H1 (cell line): ENCODE results near the gene MAP4K4. TPM values are rescaled to one million over a fixed set of nuclear protein-coding genes. Genes with fewer than 3 reads are reported as not detected.
"Not testable (repeated sequence)": the region's sequence is repeated elsewhere in the genome, so short reads cannot be mapped to it uniquely, and the experiment has no call there.

ENCODE experiments used
- CTCF ChIA-PET: fragments of 300-600 bp; sonication (Branson Sonifier 250); formaldehyde crosslinking; loops from one replicate; lab custom pipeline; 2021; ENCODE audit not compliant: partially characterized antibody; lab: Charles Lee
- POLR2A ChIA-PET: fragments of 300-600 bp; sonication (Branson Sonifier 250); formaldehyde crosslinking; loops from one replicate; lab custom pipeline; 2021; ENCODE audit warnings: inconsistent platforms; ENCODE audit not compliant: partially characterized antibody; lab: Charles Lee
- DNase-seq, 2 experiments: peaks; one replicate each; pipeline versions ENCODE4 v3.0.0 to v3.0.0-alpha.2; 2010 to 2022; ENCODE audit warnings: low spot score in 2 of 2, low read depth in 1 of 2, mixed read lengths in 1 of 2
- FAIRE-seq: peaks from 2 replicates; lab custom pipeline; 2011; peaks lifted over from hg19 to GRCh38; lab: Jason Lieb, UNC
- H2AFZ ChIP-seq: 2 replicates; pipeline ENCODE4 v1.8.1; 2012; ENCODE audit warnings: low read length, inconsistent platforms
- H2AK5ac ChIP-seq: 2 replicates; pipeline ENCODE4 v1.6.1; 2013; ENCODE audit warnings: low read depth, low read length
- H2BK120ac ChIP-seq: replicated peaks from 2 replicates; pipeline ENCODE3; 2013; ENCODE audit warnings: low read depth, low read length, inconsistent platforms
- H2BK12ac ChIP-seq: 2 replicates; pipeline ENCODE4 v1.6.1; 2013; ENCODE audit warnings: low read depth, low read length
- H2BK15ac ChIP-seq: 2 replicates; pipeline ENCODE4 v1.6.1; 2013; ENCODE audit warnings: low read length
- H2BK20ac ChIP-seq: 2 replicates; pipeline ENCODE4 v1.6.1; 2013; ENCODE audit warnings: low read length
- H2BK5ac ChIP-seq: 2 replicates; pipeline ENCODE4 v1.6.1; 2013; ENCODE audit warnings: low read depth, low read length
- H3K14ac ChIP-seq: 2 replicates; pipeline ENCODE4 v1.6.1; 2013; ENCODE audit warnings: inconsistent platforms; ENCODE audit not compliant: insufficient read length
- H3K18ac ChIP-seq: 2 replicates; pipeline ENCODE4 v1.6.1; 2013; ENCODE audit warnings: low read length; ENCODE audit errors: extremely low read depth
- H3K23ac ChIP-seq: 2 replicates; pipeline ENCODE4 v1.6.1; 2013; ENCODE audit warnings: inconsistent platforms; ENCODE audit not compliant: insufficient read length
- H3K23me2 ChIP-seq: 2 replicates; pipeline ENCODE4 v1.6.1; 2013; ENCODE audit warnings: low read depth, low read length
- H3K27ac ChIP-seq: 2 replicates; pipeline ENCODE4 v1.6.1; 2011; ENCODE audit warnings: low read depth, low read length, inconsistent platforms
- H3K27me3 ChIP-seq, 4 experiments: replicated peaks in 1 of 4; 1 replicate in 1 of 4; 2 replicates in 3 of 4; pipeline versions ENCODE4 v1.6.1 to v1.8.1; 2011 to 2013; ENCODE audit warnings: low read length in 3 of 4, mild to moderate bottlenecking in 3 of 4, inconsistent platforms in 2 of 4, mixed read lengths in 2 of 4, moderate library complexity in 1 of 4; ENCODE audit not compliant: control insufficient read depth in 3 of 4, insufficient read depth in 3 of 4; ENCODE audit errors: extremely low read depth in 1 of 4
- H3K36me3 ChIP-seq, 4 experiments: 2 replicates each; pipeline versions ENCODE4 v1.6.1 to v1.8.1; 2011 to 2013; ENCODE audit warnings: mild to moderate bottlenecking in 4 of 4, low read length in 3 of 4, moderate library complexity in 2 of 4, control low read depth in 1 of 4, inconsistent platforms in 1 of 4; ENCODE audit not compliant: insufficient read depth in 4 of 4, control insufficient read depth in 2 of 4
- H3K4ac ChIP-seq: replicated peaks from 2 replicates; pipeline ENCODE3; 2013; ENCODE audit warnings: low read length, low read depth, mixed read lengths, inconsistent platforms; ENCODE audit not compliant: insufficient read length
- H3K4me1 ChIP-seq, 4 experiments: replicated peaks in 1 of 4; 1 replicate in 1 of 4; 2 replicates in 3 of 4; pipeline versions ENCODE4 v1.6.1 to v1.8.1; 2011 to 2013; ENCODE audit warnings: low read length in 3 of 4, inconsistent platforms in 2 of 4, mixed read lengths in 1 of 4; ENCODE audit not compliant: insufficient read depth in 4 of 4, control insufficient read depth in 3 of 4
- H3K4me2 ChIP-seq, 2 experiments: 2 replicates each; pipeline versions ENCODE4 v1.6.1 to v1.8.1; 2011 to 2013; ENCODE audit warnings: low read depth in 2 of 2, low read length in 2 of 2, control low read depth in 1 of 2, inconsistent platforms in 1 of 2, mild to moderate bottlenecking in 1 of 2; ENCODE audit not compliant: insufficient read depth in 1 of 2
- H3K4me3 ChIP-seq, 4 experiments: fragments of 200-600, 300-600 bp in 1 of 4; sonication (generic), shearing (Covaris generic), sonication (Bioruptor Twin) in 1 of 4; 2 replicates each; pipeline versions ENCODE4 v1.5.1 to v1.8.1; 2011 to 2016; ENCODE audit warnings: low read length in 4 of 4, low read depth in 3 of 4, control low read depth in 2 of 4, inconsistent platforms in 2 of 4, mild to moderate bottlenecking in 2 of 4, mixed read lengths in 1 of 4, moderate library complexity in 1 of 4; ENCODE audit not compliant: insufficient read depth in 2 of 4; ENCODE audit errors: extremely low read depth in 1 of 4
- H3K56ac ChIP-seq: replicated peaks from 2 replicates; pipeline ENCODE3; 2013; ENCODE audit warnings: low read depth, mild to moderate bottlenecking, mixed read lengths, low read length, inconsistent platforms; ENCODE audit not compliant: insufficient read length
- H3K79me1 ChIP-seq: 2 replicates; pipeline ENCODE4 v1.6.1; 2013; ENCODE audit warnings: low read depth, low read length, control low read depth
- H3K79me2 ChIP-seq, 2 experiments: 2 replicates each; pipeline versions ENCODE4 v1.6.1 to v1.8.1; 2012 to 2013; ENCODE audit warnings: low read length in 2 of 2, mild to moderate bottlenecking in 2 of 2, inconsistent platforms in 1 of 2; ENCODE audit not compliant: insufficient read depth in 2 of 2, control insufficient read depth in 1 of 2
- H3K9ac ChIP-seq, 4 experiments: replicated peaks in 1 of 4; 1 replicate in 1 of 4; 2 replicates in 3 of 4; pipeline versions ENCODE4 v1.6.1 to v1.8.1; 2011 to 2013; ENCODE audit warnings: low read depth in 3 of 4, low read length in 3 of 4, control low read depth in 2 of 4, mild to moderate bottlenecking in 2 of 4, moderate library complexity in 2 of 4, inconsistent platforms in 1 of 4; ENCODE audit errors: extremely low read depth in 1 of 4
- H3K9me3 ChIP-seq, 2 experiments: 2 replicates each; pipeline versions ENCODE4 v1.6.1 to v1.8.1; 2012 to 2013; ENCODE audit warnings: mild to moderate bottlenecking in 2 of 2, moderate library complexity in 2 of 2, control low read depth in 1 of 2, inconsistent platforms in 1 of 2, low read depth in 1 of 2, low read length in 1 of 2, mixed read lengths in 1 of 2; ENCODE audit not compliant: insufficient read depth in 2 of 2
- H4K20me1 ChIP-seq, 2 experiments: replicated peaks in 1 of 2; 2 replicates each; pipeline versions ENCODE3 to v1.8.1; 2011 to 2013; ENCODE audit warnings: inconsistent platforms in 2 of 2, low read length in 2 of 2, mild to moderate bottlenecking in 1 of 2; ENCODE audit not compliant: insufficient read depth in 2 of 2, control insufficient read depth in 1 of 2
- H4K5ac ChIP-seq: 2 replicates; pipeline ENCODE4 v1.6.1; 2013; ENCODE audit warnings: low read length, low read depth, mixed read lengths, inconsistent platforms; ENCODE audit not compliant: insufficient read length
- H4K8ac ChIP-seq: 2 replicates; pipeline ENCODE4 v1.8.0; 2013; ENCODE audit warnings: mild to moderate bottlenecking, moderate library complexity, low read length, inconsistent platforms; ENCODE audit not compliant: insufficient read depth; ENCODE audit errors: extremely low read depth
- H4K91ac ChIP-seq: replicated peaks from 2 replicates; pipeline ENCODE3; 2013; ENCODE audit warnings: low read length, mixed read lengths, inconsistent platforms; ENCODE audit not compliant: insufficient read length
- WGBS, 2 experiments: shearing (Covaris generic) in 1 of 2; methylation state at CpG; one replicate each; pipeline versions ENCODE4 v1.1.6 to v1.1.7; 2013 to 2015; ENCODE audit warnings: low lambda C conversion rate in 2 of 2, mixed read lengths in 2 of 2, inconsistent platforms in 1 of 2, low coverage in 1 of 2, missing lambda C conversion rate in 1 of 2; ENCODE audit not compliant: insufficient replicate concordance in 2 of 2, insufficient coverage in 1 of 2, insufficient read length in 1 of 2; ENCODE audit errors: extremely low coverage in 1 of 2, missing lambda C conversion rate in 1 of 2; 5-methylcytosine and 5-hydroxymethylcytosine counted together
- polyA plus RNA-seq, 7 experiments: library from polyadenylated mRNA; depleted of rRNA in 3 of 7; stranded (reverse) in 5 of 7; unstranded in 2 of 7; fragments of >200 nt in 5 of 7; fragments of 200-250 nt in 2 of 7; gene quantifications; 1 replicate in 5 of 7; 2 replicates in 1 of 7; 4 replicates in 1 of 7; pipeline versions ENCODE4 v1.2.1 to v1.2.3, GENCODE V29; 2011 to 2013; ENCODE audit warnings: missing spikeins in 2 of 7, mixed read lengths in 2 of 7
- total RNA-seq: library from RNA; stranded (reverse); fragmentation: NEBNext Ultra II Directional; extraction: Animal tissue kit (Norgen Biotek cat#: 25700); gene quantifications from 2 replicates; pipeline ENCODE4 v1.2.1, GENCODE V29; 2021

Gene MAP4K4
- total and polyA plus RNA-seq, 2 of the 8 experiments (the other 6 are each of a cell fraction or from before 2014, with no cell fraction given) = 53.2 to 138 TPM

DNA sequence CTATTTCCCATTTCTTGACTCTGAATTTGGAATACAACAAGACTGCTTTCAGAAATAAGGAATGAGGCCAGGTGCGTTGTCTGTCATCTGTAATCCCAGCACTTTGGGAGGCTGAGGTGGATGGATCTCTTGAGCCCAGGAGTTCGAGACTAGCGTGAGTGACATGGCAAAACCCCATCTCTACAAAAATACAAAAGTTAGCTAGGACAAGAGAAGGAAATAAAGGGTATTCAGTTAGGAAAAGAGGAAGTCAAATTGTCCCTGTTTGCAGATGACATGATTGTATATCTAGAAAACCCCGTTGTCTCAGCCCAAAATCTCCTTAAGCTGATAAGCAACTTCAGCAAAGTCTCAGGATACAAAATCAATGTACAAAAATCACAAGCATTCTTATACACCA, 51.0 kb downstream of the MAP4K4 start:
- not testable (repeated sequence) for FAIRE-seq, H3K56ac ChIP-seq, H3K9me3 ChIP-seq, H3K18ac ChIP-seq, H2BK12ac ChIP-seq, H3K27ac ChIP-seq, H3K4me2 ChIP-seq, H4K8ac ChIP-seq, H3K27me3 ChIP-seq, H4K91ac ChIP-seq, H2BK15ac ChIP-seq, H3K4me3 ChIP-seq, H3K23ac ChIP-seq, H3K36me3 ChIP-seq, H2AFZ ChIP-seq, H3K23me2 ChIP-seq, H2BK5ac ChIP-seq, H3K14ac ChIP-seq, H2BK20ac ChIP-seq, H2AK5ac ChIP-seq, H4K5ac ChIP-seq, H3K4ac ChIP-seq, H3K9ac ChIP-seq, DNase-seq, H2BK120ac ChIP-seq
- Histone ChIP-seq H3K79me2 (peaks cover 27 to 81% of the 10 kb centered on the region in 2 experiments), H3K79me1 (peaks cover 13% of the 10 kb centered on the region), H3K4me1 (peaks cover 5 to 22% (median 11%) of the 10 kb centered on the region in 4 experiments; a peak in 5 of 7 replicates), H4K20me1 (peaks cover 9 to 15% of the 10 kb centered on the region in 2 experiments)
- 96% methylated on average over 3 of the region's 4 CpGs; no CpG with 5 or more reads in 1 of the 2 experiments for WGBS, 2 experiments
- POLR2A ChIA-PET = interaction anchor here (1.2 kb wide), 1 partner anchor 15 kb away, joined by 3 read pairs; no protein-coding TSS in a partner anchor
- CTCF ChIA-PET = interaction anchor here (0.6 to 1.1 kb wide), 2 partner anchors 34 to 398 kb away, joined by 3 read pairs; no protein-coding TSS in a partner anchor
